Gastroesophageal sphincter (tissue), 3 donors: ENCODE results near the gene MED27.

Source experiments
- POLR2A ChIP-seq, 2 donors: fragments of 450-650 bp; IDR thresholded peaks; one replicate each; pipeline ENCODE4 v1.6.1; 2017; ENCODE audit warnings: antibody characterized with exemption in 2 of 2, mild to moderate bottlenecking in 2 of 2, moderate library complexity in 1 of 2
- TF ChIP-seq, protein P1 (sequence below), 4 experiments: fragments of 200-600 bp in 2 of 4; fragments of 450-650 bp in 2 of 4; sonication (generic) in 1 of 4; IDR thresholded peaks; one replicate each; pipeline ENCODE4 v1.5.1; 2017 to 2019; ENCODE audit warnings: antibody characterized with exemption in 4 of 4, mild to moderate bottlenecking in 2 of 4, moderate library complexity in 2 of 4

GRCh38 chr9:132007371-132008025 is 72.2 kb downstream of the MED27 start:
- TF ChIP-seq, protein P1, sequence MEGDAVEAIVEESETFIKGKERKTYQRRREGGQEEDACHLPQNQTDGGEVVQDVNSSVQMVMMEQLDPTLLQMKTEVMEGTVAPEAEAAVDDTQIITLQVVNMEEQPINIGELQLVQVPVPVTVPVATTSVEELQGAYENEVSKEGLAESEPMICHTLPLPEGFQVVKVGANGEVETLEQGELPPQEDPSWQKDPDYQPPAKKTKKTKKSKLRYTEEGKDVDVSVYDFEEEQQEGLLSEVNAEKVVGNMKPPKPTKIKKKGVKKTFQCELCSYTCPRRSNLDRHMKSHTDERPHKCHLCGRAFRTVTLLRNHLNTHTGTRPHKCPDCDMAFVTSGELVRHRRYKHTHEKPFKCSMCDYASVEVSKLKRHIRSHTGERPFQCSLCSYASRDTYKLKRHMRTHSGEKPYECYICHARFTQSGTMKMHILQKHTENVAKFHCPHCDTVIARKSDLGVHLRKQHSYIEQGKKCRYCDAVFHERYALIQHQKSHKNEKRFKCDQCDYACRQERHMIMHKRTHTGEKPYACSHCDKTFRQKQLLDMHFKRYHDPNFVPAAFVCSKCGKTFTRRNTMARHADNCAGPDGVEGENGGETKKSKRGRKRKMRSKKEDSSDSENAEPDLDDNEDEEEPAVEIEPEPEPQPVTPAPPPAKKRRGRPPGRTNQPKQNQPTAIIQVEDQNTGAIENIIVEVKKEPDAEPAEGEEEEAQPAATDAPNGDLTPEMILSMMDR (IDR thresholded peaks at IDR 0.05), result no peak
- no peak for TF ChIP-seq POLR2A (IDR thresholded peaks at IDR 0.05)
